ENCODE measurements around the gene NCOA6.
A peak's percentile ranks its signal among the peaks of the same experiment; 100 is the strongest.

NCOA6 gene

DNA sequence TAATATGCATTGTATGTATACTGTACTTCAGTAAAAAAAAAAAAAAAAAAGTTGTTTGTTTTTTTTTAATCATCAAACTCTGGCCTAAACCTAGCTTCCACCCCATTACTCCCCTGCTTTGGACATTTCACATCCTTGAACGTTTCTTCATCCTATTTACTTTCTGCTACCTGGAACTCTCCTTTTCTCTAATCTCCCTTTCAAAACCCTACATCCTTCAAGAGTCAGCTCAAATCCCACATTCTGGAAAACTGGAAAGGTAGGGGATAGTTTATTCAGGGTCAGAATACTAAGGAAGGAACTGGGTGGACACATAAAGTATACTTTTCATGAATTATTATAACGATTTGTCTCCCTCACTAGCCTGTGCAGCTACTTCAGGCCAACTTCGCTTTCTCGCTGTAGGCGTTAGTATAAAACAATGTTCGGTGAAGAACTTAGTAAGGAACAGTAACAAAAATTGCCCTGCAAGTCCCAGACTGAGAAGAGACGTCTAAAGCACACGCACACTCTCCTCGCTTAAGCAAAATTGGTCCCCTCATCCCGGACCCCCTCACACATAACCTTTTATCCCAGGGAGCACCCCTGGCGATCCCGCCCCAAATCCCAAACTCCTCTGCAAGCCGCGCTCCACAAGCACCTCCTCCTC is 149.3 kb downstream of the NCOA6 start:
- Histone ChIP-seq H3K36me3 (replicated peaks; ENCODE audit: insufficient read depth, low read length) (no peaks in the 10 kb centered on the region), H4K20me1 (ENCODE audit: insufficient read depth, low read length) (no peaks in the 10 kb centered on the region), H3K4me2 (ENCODE audit: low read depth, low read length) (peak overlapping the region; percentile 56), H3K9me2 (replicated peaks; ENCODE audit: insufficient read depth, low read length) (no peaks in the 10 kb centered on the region), H3K9me3 (replicated peaks; ENCODE audit: insufficient read depth, low read length) (no peaks in the 10 kb centered on the region), H3K27me3 (replicated peaks; ENCODE audit: insufficient read depth, low read length) (no peaks in the 10 kb centered on the region), H3K9ac (ENCODE audit: low read length) (peak overlapping the region; percentile 77; the same call in 1 of the 2 replicates), H3K27ac (ENCODE audit: low read length) (no peak overlapping the region; the same call in 1 of the 2 replicates), H3K4me1 (ENCODE audit: low read length) (no peaks in the 10 kb centered on the region), H2AFZ (ENCODE audit: low read length) (peak overlapping the region; percentile 56; the same call in 1 of the 2 replicates), H3K4me3 (ENCODE audit: low read length) (peak overlapping the region; percentile 90), H3F3A (ENCODE audit: insufficient read depth, low read length) (0 out of 2 replicates have a peak, but pooled peaks cover 4% of the 10 kb centered on the region), H3K79me2 (ENCODE audit: low read length) (peaks cover 31% of the 10 kb centered on the region)
- peak; percentile 22 for DNase-seq
- TF ChIP-seq EZH2 (optimal IDR thresholded peaks at IDR 0.05; ENCODE audit: low read depth, low read length): no peak
- TF ChIP-seq, protein P1, sequence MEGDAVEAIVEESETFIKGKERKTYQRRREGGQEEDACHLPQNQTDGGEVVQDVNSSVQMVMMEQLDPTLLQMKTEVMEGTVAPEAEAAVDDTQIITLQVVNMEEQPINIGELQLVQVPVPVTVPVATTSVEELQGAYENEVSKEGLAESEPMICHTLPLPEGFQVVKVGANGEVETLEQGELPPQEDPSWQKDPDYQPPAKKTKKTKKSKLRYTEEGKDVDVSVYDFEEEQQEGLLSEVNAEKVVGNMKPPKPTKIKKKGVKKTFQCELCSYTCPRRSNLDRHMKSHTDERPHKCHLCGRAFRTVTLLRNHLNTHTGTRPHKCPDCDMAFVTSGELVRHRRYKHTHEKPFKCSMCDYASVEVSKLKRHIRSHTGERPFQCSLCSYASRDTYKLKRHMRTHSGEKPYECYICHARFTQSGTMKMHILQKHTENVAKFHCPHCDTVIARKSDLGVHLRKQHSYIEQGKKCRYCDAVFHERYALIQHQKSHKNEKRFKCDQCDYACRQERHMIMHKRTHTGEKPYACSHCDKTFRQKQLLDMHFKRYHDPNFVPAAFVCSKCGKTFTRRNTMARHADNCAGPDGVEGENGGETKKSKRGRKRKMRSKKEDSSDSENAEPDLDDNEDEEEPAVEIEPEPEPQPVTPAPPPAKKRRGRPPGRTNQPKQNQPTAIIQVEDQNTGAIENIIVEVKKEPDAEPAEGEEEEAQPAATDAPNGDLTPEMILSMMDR (IDR thresholded peaks at IDR 0.05; ENCODE audit: low read length): no peak
- TF ChIP-seq EZH2phosphoT487 (IDR thresholded peaks at IDR 0.05; ENCODE audit: low read length): no peak

DNA sequence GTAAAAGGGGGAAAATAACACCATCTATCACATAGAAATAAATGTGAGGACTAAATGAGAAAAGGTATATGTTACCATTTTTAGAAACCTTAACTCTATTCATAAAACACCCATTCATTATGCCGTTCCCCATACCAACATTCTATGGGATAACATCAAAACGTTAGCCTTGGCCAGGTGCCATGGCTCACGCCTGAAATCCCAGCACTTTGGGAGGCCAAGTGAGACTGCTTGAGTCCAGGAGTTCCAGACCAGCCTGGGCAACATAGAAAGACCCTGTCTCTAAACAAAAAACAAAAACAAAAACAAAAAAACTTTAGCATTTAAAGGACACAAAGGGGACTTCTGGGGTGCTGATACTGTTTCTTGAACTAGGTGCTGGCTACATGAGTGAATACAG is 149.9 kb downstream of the NCOA6 start:
- Histone ChIP-seq H3K4me1 (ENCODE audit: low read length) (no peaks in the 10 kb centered on the region), H3K9ac (ENCODE audit: low read length) (no peak overlapping the region), H2AFZ (ENCODE audit: low read length) (no peak overlapping the region), H3K9me2 (replicated peaks; ENCODE audit: insufficient read depth, low read length) (no peaks in the 10 kb centered on the region), H3K4me3 (ENCODE audit: low read length) (no peak overlapping the region), H3K36me3 (replicated peaks; ENCODE audit: insufficient read depth, low read length) (no peaks in the 10 kb centered on the region), H3F3A (ENCODE audit: insufficient read depth, low read length) (0 out of 2 replicates have a peak, but pooled peaks cover 4% of the 10 kb centered on the region), H3K27me3 (replicated peaks; ENCODE audit: insufficient read depth, low read length) (no peaks in the 10 kb centered on the region), H3K27ac (ENCODE audit: low read length) (no peak overlapping the region), H3K9me3 (replicated peaks; ENCODE audit: insufficient read depth, low read length) (no peaks in the 10 kb centered on the region), H3K79me2 (ENCODE audit: low read length) (peaks cover 31% of the 10 kb centered on the region), H3K4me2 (ENCODE audit: low read depth, low read length) (peak overlapping the region; percentile 56; the same call in 1 of the 2 replicates), H4K20me1 (ENCODE audit: insufficient read depth, low read length) (no peaks in the 10 kb centered on the region)
- TF ChIP-seq EZH2 (optimal IDR thresholded peaks at IDR 0.05; ENCODE audit: low read depth, low read length) (no peak), EZH2phosphoT487 (IDR thresholded peaks at IDR 0.05; ENCODE audit: low read length) (no peak)
- TF ChIP-seq, protein P1 (IDR thresholded peaks at IDR 0.05; ENCODE audit: low read length): no peak
- DNase-seq: no peak

DNA sequence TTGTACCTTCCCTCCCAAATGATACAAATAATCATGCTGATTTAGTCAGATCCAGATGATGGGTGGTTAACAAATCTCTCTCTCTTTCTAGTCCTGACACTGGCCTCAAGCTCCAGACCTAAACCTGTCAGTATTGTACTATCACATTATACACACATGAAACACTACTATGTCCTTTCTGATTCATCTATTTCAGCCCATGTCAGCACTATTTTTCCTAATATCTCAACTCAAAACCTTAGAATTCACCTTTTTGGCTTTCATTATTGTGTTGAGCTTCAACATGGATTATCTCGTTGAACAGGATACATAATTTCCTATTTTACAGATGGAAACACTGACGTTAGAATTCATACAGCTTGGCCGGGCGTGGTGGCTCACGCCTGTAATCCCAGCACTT is 152.0 kb downstream of the NCOA6 start:
- H3K36me3 ChIP-seq (replicated peaks; ENCODE audit: insufficient read depth, low read length): no peaks in the 10 kb centered on the region
- 0 out of 2 replicates have a peak, but pooled peaks cover 4% of the 10 kb centered on the region for H3F3A ChIP-seq (ENCODE audit: insufficient read depth, low read length)
- no peaks in the 10 kb centered on the region for H3K27me3 ChIP-seq (replicated peaks; ENCODE audit: insufficient read depth, low read length)
- H4K20me1 ChIP-seq (ENCODE audit: insufficient read depth, low read length): no peaks in the 10 kb centered on the region
- H3K27ac ChIP-seq (ENCODE audit: low read length): no peak overlapping the region
- no peaks in the 10 kb centered on the region for H3K4me1 ChIP-seq (ENCODE audit: low read length)
- no peaks in the 10 kb centered on the region for H3K9me3 ChIP-seq (replicated peaks; ENCODE audit: insufficient read depth, low read length)
- TF ChIP-seq, protein P1 (IDR thresholded peaks at IDR 0.05; ENCODE audit: low read length): no peak
- TF ChIP-seq EZH2 (optimal IDR thresholded peaks at IDR 0.05; ENCODE audit: low read depth, low read length): no peak
- TF ChIP-seq EZH2phosphoT487 (IDR thresholded peaks at IDR 0.05; ENCODE audit: low read length): no peak
- H2AFZ ChIP-seq (ENCODE audit: low read length): no peak overlapping the region
- no peak overlapping the region for H3K4me2 ChIP-seq (ENCODE audit: low read depth, low read length)
- H3K9me2 ChIP-seq (replicated peaks; ENCODE audit: insufficient read depth, low read length): no peaks in the 10 kb centered on the region
- H3K4me3 ChIP-seq (ENCODE audit: low read length): no peak overlapping the region
- H3K79me2 ChIP-seq (ENCODE audit: low read length): peaks cover 34% of the 10 kb centered on the region
- no peak overlapping the region for H3K9ac ChIP-seq (ENCODE audit: low read length)
- no peak for DNase-seq

Data from MM.1S (cell line).